GM20431 (cell line): ENCODE measurements around the gene HARS1.

Source experiments
- in situ Hi-C: fragments of 300-500 bp; cut with MseI, MboI; formaldehyde crosslinking; loops from one replicate; pipeline ENCODE4 v1.15.0; 2020; ENCODE audit warnings: low sequenced_read_pairs; ENCODE audit not compliant: unreplicated experiment

HARS1 gene

GRCh38 chr5:140637371-140638100, 53.6 kb downstream of the HARS1 start:
- in situ Hi-C loops: loop anchor here (25.0 kb wide), 1 partner anchor 275 kb away; the partner anchor contains the start of gene SLC4A9

GRCh38 chr5:140635291-140636257, 55.6 kb downstream of the HARS1 start:
- in situ Hi-C loops: loop anchor here (25.0 kb wide), 1 partner anchor 273 kb away; the partner anchor contains the start of gene SLC4A9

GRCh38 chr5:140634103-140634502, 57.1 kb downstream of the HARS1 start:
- in situ Hi-C loops: loop anchor here (25.0 kb wide), 1 partner anchor 272 kb away; the partner anchor contains the start of gene SLC4A9

GRCh38 chr5:140633501-140633900, 57.7 kb downstream of the HARS1 start:
- in situ Hi-C loops: loop anchor here (25.0 kb wide), 1 partner anchor 271 kb away; the partner anchor contains the start of gene SLC4A9

GRCh38 chr5:140633021-140633471, 58.1 kb downstream of the HARS1 start, which contains the start of gene CD14:
TSS of gene CD14 (minus strand) at chr5:140633175. CDS start at chr5:140633071, 104 bp downstream.
- in situ Hi-C loops: loop anchor here (25.0 kb wide), 1 partner anchor 271 kb away; the partner anchor contains the start of gene SLC4A9

GRCh38 chr5:140632366-140633020, 58.7 kb downstream of the HARS1 start:
- in situ Hi-C loops: loop anchor here (25.0 kb wide), 1 partner anchor 270 kb away; the partner anchor contains the start of gene SLC4A9

GRCh38 chr5:140631831-140632365, 59.3 kb downstream of the HARS1 start:
- in situ Hi-C loops: loop anchor here (25.0 kb wide), 1 partner anchor 270 kb away; the partner anchor contains the start of gene SLC4A9

GRCh38 chr5:140631036-140631417, 60.1 kb downstream of the HARS1 start:
- in situ Hi-C loops: loop anchor here (25.0 kb wide), 1 partner anchor 269 kb away; the partner anchor contains the start of gene SLC4A9

- in situ Hi-C loops: loop anchor here (25.0 kb wide), 1 partner anchor 268 kb away; the partner anchor contains the start of gene SLC4A9
These were observed 60.7 kb downstream of the HARS1 start for GRCh38 chr5:140630292-140631035.

- in situ Hi-C loops: loop anchor here (25.0 kb wide), 1 partner anchor 266 kb away; the partner anchor contains the start of gene SLC4A9
These were observed 62.5 kb downstream of the HARS1 start for GRCh38 chr5:140628711-140629110.

- in situ Hi-C loops: loop anchor here (25.0 kb wide), 1 partner anchor 266 kb away; the partner anchor contains the start of gene SLC4A9
These were observed 63.2 kb downstream of the HARS1 start for GRCh38 chr5:140627972-140628371.

- in situ Hi-C loops: loop anchor here (25.0 kb wide), 1 partner anchor 263 kb away; the partner anchor contains the start of gene SLC4A9
These were observed 66.3 kb downstream of the HARS1 start for GRCh38 chr5:140624886-140625285.
